ENCODE results near the gene BAZ1B. TPM values are rescaled to one million over a fixed set of nuclear protein-coding genes. Genes with fewer than 3 reads are reported as not detected.

BAZ1B gene
- total RNA-seq, 1 experiment from 2014 or later: 44.6 TPM

- no peak overlapping the region for H3K27ac Mint-ChIP-seq (ENCODE audit: unreplicated experiment)
- H3K36me3 Mint-ChIP-seq (ENCODE audit: insufficient read depth, unreplicated experiment): peaks cover 39% of the 10 kb centered on the region
- H3K27me3 Mint-ChIP-seq (ENCODE audit: unreplicated experiment): no peaks in the 10 kb centered on the region
- no peak for DNase-seq
- no peak overlapping the region for H3K4me3 Mint-ChIP-seq (ENCODE audit: low read depth, unreplicated experiment)
- no peaks in the 10 kb centered on the region for H3K9me3 Mint-ChIP-seq (ENCODE audit: low read depth, unreplicated experiment)
- intact Hi-C loops (cut with micrococcal nuclease; ENCODE audit: unreplicated experiment): no loop called here
- CTCF ChIA-PET: interaction anchor here (0.6 kb wide), 1 partner anchor 221 kb away, joined by 3 read pairs; no protein-coding TSS in a partner anchor
- no TSS peak for BruUV-seq (replicated peaks)
- no peaks in the 10 kb centered on the region for H3K4me1 Mint-ChIP-seq (ENCODE audit: low read depth, unreplicated experiment)
- TF ChIP-seq CTCF (IDR thresholded peaks at IDR 0.05; ENCODE audit: unreplicated experiment): no peak
Observed at GRCh38 chr7:73447121-73447733, 74.9 kb downstream of the BAZ1B start.

DNA sequence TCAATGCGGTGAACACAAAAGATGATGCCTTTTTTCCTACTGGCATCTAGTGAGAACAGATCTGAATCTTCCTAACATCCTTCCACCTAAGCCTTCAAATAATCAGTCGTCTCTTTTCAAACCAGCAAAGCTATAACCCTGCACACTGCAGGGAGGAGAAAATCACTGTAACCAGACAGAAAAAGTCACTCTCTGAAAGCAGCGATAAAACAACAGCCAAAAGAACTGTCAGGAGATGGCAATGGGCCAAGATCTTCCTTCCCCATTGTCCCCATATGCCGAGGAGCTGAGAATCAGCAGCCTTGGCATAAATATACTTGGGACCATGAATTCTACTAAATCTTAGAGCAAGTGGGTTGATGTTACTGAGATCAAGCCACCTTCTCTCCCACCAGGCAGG lies 75.4 kb downstream of the BAZ1B start:
- DNase-seq: no peak
- no peak for TF ChIP-seq CTCF (IDR thresholded peaks at IDR 0.05; ENCODE audit: unreplicated experiment)
- no peaks in the 10 kb centered on the region for H3K27me3 Mint-ChIP-seq (ENCODE audit: unreplicated experiment)
- no peaks in the 10 kb centered on the region for H3K9me3 Mint-ChIP-seq (ENCODE audit: low read depth, unreplicated experiment)
- H3K27ac Mint-ChIP-seq (ENCODE audit: unreplicated experiment): no peak overlapping the region
- CTCF ChIA-PET: interaction anchor here (0.6 kb wide), 2 partner anchors 97 to 221 kb away, joined by 3 read pairs; no protein-coding TSS in a partner anchor
- H3K36me3 Mint-ChIP-seq (ENCODE audit: insufficient read depth, unreplicated experiment): peaks cover 44% of the 10 kb centered on the region
- no TSS peak for BruUV-seq (replicated peaks)
- intact Hi-C loops (cut with micrococcal nuclease; ENCODE audit: unreplicated experiment): no loop called here
- no peak overlapping the region for H3K4me3 Mint-ChIP-seq (ENCODE audit: low read depth, unreplicated experiment)
- H3K4me1 Mint-ChIP-seq (ENCODE audit: low read depth, unreplicated experiment): no peaks in the 10 kb centered on the region

- no peak overlapping the region for H3K4me3 Mint-ChIP-seq (ENCODE audit: low read depth, unreplicated experiment)
- no peaks in the 10 kb centered on the region for H3K4me1 Mint-ChIP-seq (ENCODE audit: low read depth, unreplicated experiment)
- no peaks in the 10 kb centered on the region for H3K9me3 Mint-ChIP-seq (ENCODE audit: low read depth, unreplicated experiment)
- no TSS peak for BruUV-seq (replicated peaks)
- no peak for DNase-seq
- CTCF ChIA-PET: no interaction called here
- intact Hi-C loops (cut with micrococcal nuclease; ENCODE audit: unreplicated experiment): no loop called here
- H3K27ac Mint-ChIP-seq (ENCODE audit: unreplicated experiment): no peak overlapping the region
- H3K36me3 Mint-ChIP-seq (ENCODE audit: insufficient read depth, unreplicated experiment): peaks cover 37% of the 10 kb centered on the region
- H3K27me3 Mint-ChIP-seq (ENCODE audit: unreplicated experiment): no peaks in the 10 kb centered on the region
- no peak for TF ChIP-seq CTCF (IDR thresholded peaks at IDR 0.05; ENCODE audit: unreplicated experiment)
Observed at GRCh38 chr7:73443548-73444255, 78.4 kb downstream of the BAZ1B start.

- TF ChIP-seq CTCF (IDR thresholded peaks at IDR 0.05; ENCODE audit: unreplicated experiment): no peak
- Mint-ChIP-seq H3K27me3 (ENCODE audit: unreplicated experiment) (no peaks in the 10 kb centered on the region), H3K4me3 (ENCODE audit: low read depth, unreplicated experiment) (no peak overlapping the region), H3K9me3 (ENCODE audit: low read depth, unreplicated experiment) (no peaks in the 10 kb centered on the region), H3K27ac (ENCODE audit: unreplicated experiment) (no peak overlapping the region), H3K36me3 (ENCODE audit: insufficient read depth, unreplicated experiment) (peaks cover 37% of the 10 kb centered on the region), H3K4me1 (ENCODE audit: low read depth, unreplicated experiment) (no peaks in the 10 kb centered on the region)
- no TSS peak for BruUV-seq (replicated peaks)
- intact Hi-C loops (cut with micrococcal nuclease; ENCODE audit: unreplicated experiment): no loop called here
- DNase-seq: no peak
- CTCF ChIA-PET: no interaction called here
Observed at GRCh38 chr7:73442903-73443500, 79.1 kb downstream of the BAZ1B start.

Data from Calu3 (cell line).